GM21381 (cell line): Measurements from ENCODE around the gene TRIOBP.

ENCODE experiments used
- ATAC-seq: cut with Tn5 transposase; IDR thresholded peaks from one replicate; pipeline ENCODE4 v1.9.1; 2021; ENCODE audit warnings: mild to moderate bottlenecking, moderate library complexity; ENCODE audit not compliant: unreplicated experiment

Gene TRIOBP

GRCh38 chr22:37802310-37803194 lies 105.7 kb downstream of the TRIOBP start:
- ATAC-seq: no peak

- no peak for ATAC-seq
Measured at GRCh38 chr22:37803195-37803638, 106.4 kb downstream of the TRIOBP start.

GRCh38 chr22:37803639-37804351 lies 106.9 kb downstream of the TRIOBP start:
- no peak for ATAC-seq

- no peak for ATAC-seq
Measured at GRCh38 chr22:37804352-37804880, 107.6 kb downstream of the TRIOBP start.

GRCh38 chr22:37804881-37805809 lies 108.3 kb downstream of the TRIOBP start:
- ATAC-seq: no peak

- no peak for ATAC-seq
Measured at GRCh38 chr22:37805810-37806277, 109.0 kb downstream of the TRIOBP start.

- ATAC-seq: no peak
Measured at GRCh38 chr22:37806409-37807333, 109.8 kb downstream of the TRIOBP start.

- ATAC-seq: peak; percentile 87
Measured at GRCh38 chr22:37807410-37808293, 110.8 kb downstream of the TRIOBP start, which contains the start of gene GCAT. TSS of gene GCAT (plus strand) at chr22:37807934. CDS start at chr22:37807968, 34 bp downstream.

- no peak for ATAC-seq
Measured at GRCh38 chr22:37808294-37808657, 111.4 kb downstream of the TRIOBP start.

GRCh38 chr22:37809672-37810333 lies 113.0 kb downstream of the TRIOBP start:
- no peak for ATAC-seq

GRCh38 chr22:37811867-37812266 lies 115.0 kb downstream of the TRIOBP start:
- ATAC-seq: no peak

GRCh38 chr22:37812869-37813678 lies 116.2 kb downstream of the TRIOBP start:
- no peak for ATAC-seq

- ATAC-seq: no peak
Measured at GRCh38 chr22:37815593-37815992, 118.7 kb downstream of the TRIOBP start.

- ATAC-seq: no peak
Measured at GRCh38 chr22:37816543-37817180, 119.8 kb downstream of the TRIOBP start.

- ATAC-seq: no peak
Measured at GRCh38 chr22:37817705-37818408, 121.0 kb downstream of the TRIOBP start.
